Measurements from ENCODE around the gene NTN1.
"Not testable (repeated sequence)": the region's sequence is repeated elsewhere in the genome, so short reads cannot be mapped to it uniquely, and the experiment has no call there.

DNA sequence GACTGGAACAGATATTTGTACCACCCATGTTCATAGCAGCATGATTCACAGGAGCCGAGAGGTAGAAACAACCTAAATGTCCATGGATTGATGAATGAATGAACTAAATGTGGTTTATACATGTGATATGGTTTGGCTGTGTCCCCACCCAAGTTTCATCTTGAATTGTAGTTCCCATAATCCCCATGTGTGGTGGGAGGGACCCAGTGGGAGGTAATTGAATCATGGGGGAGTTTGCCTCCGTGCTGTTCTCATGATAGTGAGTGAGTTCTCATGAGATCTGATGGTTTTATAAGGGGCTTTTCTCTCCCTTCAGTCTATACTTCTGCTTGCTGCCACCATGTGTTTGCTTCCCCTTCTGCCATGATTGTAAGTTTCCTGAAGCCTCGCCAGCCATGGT, 81.9 kb downstream of the NTN1 start:
- TF ChIP-seq, protein P1, sequence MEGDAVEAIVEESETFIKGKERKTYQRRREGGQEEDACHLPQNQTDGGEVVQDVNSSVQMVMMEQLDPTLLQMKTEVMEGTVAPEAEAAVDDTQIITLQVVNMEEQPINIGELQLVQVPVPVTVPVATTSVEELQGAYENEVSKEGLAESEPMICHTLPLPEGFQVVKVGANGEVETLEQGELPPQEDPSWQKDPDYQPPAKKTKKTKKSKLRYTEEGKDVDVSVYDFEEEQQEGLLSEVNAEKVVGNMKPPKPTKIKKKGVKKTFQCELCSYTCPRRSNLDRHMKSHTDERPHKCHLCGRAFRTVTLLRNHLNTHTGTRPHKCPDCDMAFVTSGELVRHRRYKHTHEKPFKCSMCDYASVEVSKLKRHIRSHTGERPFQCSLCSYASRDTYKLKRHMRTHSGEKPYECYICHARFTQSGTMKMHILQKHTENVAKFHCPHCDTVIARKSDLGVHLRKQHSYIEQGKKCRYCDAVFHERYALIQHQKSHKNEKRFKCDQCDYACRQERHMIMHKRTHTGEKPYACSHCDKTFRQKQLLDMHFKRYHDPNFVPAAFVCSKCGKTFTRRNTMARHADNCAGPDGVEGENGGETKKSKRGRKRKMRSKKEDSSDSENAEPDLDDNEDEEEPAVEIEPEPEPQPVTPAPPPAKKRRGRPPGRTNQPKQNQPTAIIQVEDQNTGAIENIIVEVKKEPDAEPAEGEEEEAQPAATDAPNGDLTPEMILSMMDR (IDR thresholded peaks at IDR 0.05), result not testable (repeated sequence)
- not testable (repeated sequence) for TF ChIP-seq POLR2A (IDR thresholded peaks at IDR 0.05); EP300 (IDR thresholded peaks at IDR 0.05; ENCODE audit: low read depth); POLR2AphosphoS5 (IDR thresholded peaks at IDR 0.05)
